GM12875 (cell line): Measurements from ENCODE around the gene SRM.
A peak's percentile ranks its signal among the peaks of the same experiment; 100 is the strongest.

Experiments
- H3K4me3 ChIP-seq: one replicate; pipeline ENCODE4 v1.5.1; 2011; ENCODE audit warnings: low read depth, low read length, control low read depth
- TF ChIP-seq, protein P1 (sequence below): IDR thresholded peaks from 2 replicates; pipeline ENCODE4 v1.5.1; 2011; ENCODE audit warnings: low read depth, mild to moderate bottlenecking, control low read depth, inconsistent platforms, low read length, moderate library complexity, borderline replicate concordance; ENCODE audit not compliant: insufficient read depth

SRM gene

DNA sequence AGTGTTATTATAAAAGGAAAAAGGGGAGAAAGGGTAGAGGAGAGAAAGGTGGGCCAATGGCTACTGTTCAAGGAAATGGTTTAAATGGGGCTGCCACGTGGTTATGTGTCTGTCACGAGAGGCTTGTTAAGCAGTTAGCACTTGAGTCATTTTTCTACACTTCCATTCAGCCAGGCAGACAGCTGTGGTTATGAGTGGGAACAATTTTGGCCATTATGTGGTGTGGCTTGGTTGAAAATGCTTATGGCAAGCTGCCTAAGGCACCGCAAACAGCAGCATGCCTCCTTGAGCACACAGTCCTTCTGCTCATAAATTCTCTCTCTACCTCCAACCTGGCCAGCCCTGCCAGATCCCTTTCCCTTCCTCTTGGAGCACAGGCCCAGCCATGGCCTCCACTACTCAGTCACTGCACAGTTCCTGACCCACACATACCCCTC lies 3.2 kb upstream of the SRM start:
- TF ChIP-seq, protein P1, sequence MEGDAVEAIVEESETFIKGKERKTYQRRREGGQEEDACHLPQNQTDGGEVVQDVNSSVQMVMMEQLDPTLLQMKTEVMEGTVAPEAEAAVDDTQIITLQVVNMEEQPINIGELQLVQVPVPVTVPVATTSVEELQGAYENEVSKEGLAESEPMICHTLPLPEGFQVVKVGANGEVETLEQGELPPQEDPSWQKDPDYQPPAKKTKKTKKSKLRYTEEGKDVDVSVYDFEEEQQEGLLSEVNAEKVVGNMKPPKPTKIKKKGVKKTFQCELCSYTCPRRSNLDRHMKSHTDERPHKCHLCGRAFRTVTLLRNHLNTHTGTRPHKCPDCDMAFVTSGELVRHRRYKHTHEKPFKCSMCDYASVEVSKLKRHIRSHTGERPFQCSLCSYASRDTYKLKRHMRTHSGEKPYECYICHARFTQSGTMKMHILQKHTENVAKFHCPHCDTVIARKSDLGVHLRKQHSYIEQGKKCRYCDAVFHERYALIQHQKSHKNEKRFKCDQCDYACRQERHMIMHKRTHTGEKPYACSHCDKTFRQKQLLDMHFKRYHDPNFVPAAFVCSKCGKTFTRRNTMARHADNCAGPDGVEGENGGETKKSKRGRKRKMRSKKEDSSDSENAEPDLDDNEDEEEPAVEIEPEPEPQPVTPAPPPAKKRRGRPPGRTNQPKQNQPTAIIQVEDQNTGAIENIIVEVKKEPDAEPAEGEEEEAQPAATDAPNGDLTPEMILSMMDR, result no peak
- H3K4me3 ChIP-seq, result no peak overlapping the region

- no peak overlapping the region for H3K4me3 ChIP-seq
- TF ChIP-seq, protein P1, result 0 out of 2 replicates have a peak, but pooled peaks have one; percentile 4
These were observed 2.0 kb upstream of the SRM start for GRCh38 chr1:11061652-11062365.

DNA sequence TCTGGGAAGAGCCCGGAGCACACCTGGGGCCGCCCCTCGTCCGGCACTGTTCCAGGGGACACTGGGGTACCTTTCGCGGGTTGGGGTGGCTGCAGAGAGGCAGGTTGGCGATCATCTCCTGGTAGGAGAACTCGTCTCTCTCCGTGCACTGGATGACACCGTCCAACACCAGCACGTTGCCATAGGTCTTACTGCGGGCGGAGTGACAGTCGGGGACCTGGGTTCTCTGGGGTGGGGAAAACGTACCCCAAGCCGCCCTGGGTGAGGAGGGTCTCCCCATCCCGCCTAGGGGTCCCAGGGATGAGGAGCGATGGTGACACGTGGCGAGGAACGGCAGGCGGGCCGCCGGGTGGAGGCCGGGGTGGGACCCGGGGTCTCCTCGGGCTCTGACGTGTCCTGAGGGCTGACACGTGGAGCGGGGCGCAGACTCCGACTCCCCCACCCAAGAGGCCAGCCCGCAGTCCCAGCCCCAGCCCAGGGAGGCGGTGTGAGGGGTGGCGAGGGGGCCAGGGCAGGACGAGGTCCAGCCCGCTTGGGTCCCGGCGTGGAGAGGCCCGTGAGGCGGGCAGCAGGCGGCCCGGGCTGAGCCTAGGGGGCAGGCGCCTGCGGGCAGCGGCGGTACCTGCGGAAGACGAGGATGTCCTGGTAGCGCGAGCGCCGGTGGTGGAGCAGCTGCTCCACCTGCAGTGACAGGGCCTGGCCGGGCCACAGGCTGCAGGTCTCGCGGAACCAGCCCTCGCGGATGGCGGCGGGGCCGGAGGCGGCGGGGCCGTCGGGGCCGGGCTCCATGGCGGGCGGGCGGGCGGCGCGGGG lies 457 bp downstream of the SRM start:
- TF ChIP-seq, protein P1, result no peak

GRCh38 chr1:11058595-11059154 lies 1.1 kb downstream of the SRM start:
- H3K4me3 ChIP-seq, result peak overlapping the region; percentile 99
- TF ChIP-seq, protein P1, result no peak

More for the DNA sequence above, 457 bp downstream of the SRM start:
- peak overlapping the region; percentile 99 for H3K4me3 ChIP-seq

DNA sequence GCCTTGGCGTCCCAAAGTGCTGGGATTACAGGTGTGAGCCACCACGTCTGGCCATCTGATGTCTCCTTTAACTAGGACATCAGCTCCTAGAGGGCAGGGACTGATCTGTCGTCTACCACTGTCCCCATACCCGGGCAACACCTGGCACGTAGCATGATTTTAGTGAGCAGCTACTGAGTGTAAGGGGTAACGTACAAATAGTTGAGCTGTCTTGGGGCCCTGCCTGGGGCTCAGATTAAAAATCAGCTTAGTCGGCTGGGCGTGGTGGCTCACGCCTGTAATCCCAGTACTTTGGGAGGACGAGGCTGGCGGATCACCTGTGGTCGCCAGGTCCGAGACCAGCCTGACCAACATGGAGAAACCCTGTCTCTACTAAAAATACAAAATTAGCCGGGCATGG lies 1.8 kb downstream of the SRM start:
- TF ChIP-seq, protein P1, result no peak
- no peak overlapping the region for H3K4me3 ChIP-seq

- TF ChIP-seq, protein P1, result no peak
- no peak overlapping the region for H3K4me3 ChIP-seq
These were observed 2.3 kb downstream of the SRM start for GRCh38 chr1:11057477-11057876.
